K562 (cell line): ENCODE measurements around the gene FAR2. TPM values are rescaled to one million over a fixed set of nuclear protein-coding genes. Genes with fewer than 3 reads are reported as not detected.
A peak's percentile ranks its signal among the peaks of the same experiment; 100 is the strongest.

ENCODE experiments used
- CREM ChIP-seq: IDR thresholded peaks from 2 replicates; pipeline ENCODE4 v1.6.1; 2014; ENCODE audit warnings: antibody characterized with exemption, low read depth
- CTBP1 ChIP-seq: fragments of 450-650 bp; IDR thresholded peaks from 2 replicates; pipeline ENCODE4 v1.6.1; 2016; ENCODE audit warnings: borderline replicate concordance
- ELF1 ChIP-seq: fragments of 200-800 bp; sonication (Bioruptor generic); IDR thresholded peaks from 2 replicates; pipeline ENCODE4 v1.6.1; 2016; ENCODE audit warnings: missing genetic modification characterization, missing compliant biosample characterization
- KLF13 ChIP-seq: fragments of 450-650 bp; IDR thresholded peaks from 2 replicates; pipeline ENCODE4 v1.6.1; 2016; ENCODE audit warnings: missing genetic modification characterization, low read depth, mild to moderate bottlenecking, missing compliant biosample characterization, moderate library complexity, borderline replicate concordance
- NFE2 ChIP-seq: IDR thresholded peaks from 2 replicates; pipeline ENCODE4 v1.6.1; 2014; ENCODE audit warnings: antibody characterized with exemption, low read depth
- PHF20 ChIP-seq: fragments of 450-650 bp; IDR thresholded peaks from 2 replicates; pipeline ENCODE4 v1.6.1; 2018; ENCODE audit not compliant: partially characterized antibody
- PTTG1 ChIP-seq: fragments of 450-650 bp; IDR thresholded peaks from 2 replicates; pipeline ENCODE4 v1.6.1; 2016; ENCODE audit warnings: low read depth, mild to moderate bottlenecking, missing genetic modification characterization, missing compliant biosample characterization
- SLC30A9 ChIP-seq: fragments of 250-450 bp; sonication (Bioruptor Pico); IDR thresholded peaks from 2 replicates; pipeline ENCODE4 v1.8.0; 2022; ENCODE audit warnings: mild to moderate bottlenecking, moderate library complexity
- SPI1 ChIP-seq: IDR thresholded peaks from 2 replicates; pipeline ENCODE4 v1.6.1; 2011; ENCODE audit warnings: low read depth, low read length, control low read depth, borderline replicate concordance
- TAF1 ChIP-seq: IDR thresholded peaks from 2 replicates; pipeline ENCODE4 v1.6.1; 2011; ENCODE audit warnings: mild to moderate bottlenecking, low read length, moderate library complexity; ENCODE audit not compliant: insufficient read depth, control insufficient read depth, severe bottlenecking; ENCODE audit errors: extremely low read depth
- TAF7 ChIP-seq: fragments of 450-650 bp; IDR thresholded peaks from 2 replicates; pipeline ENCODE4 v1.6.1; 2016; ENCODE audit warnings: missing genetic modification characterization, missing compliant biosample characterization
- TOE1 ChIP-seq, 2 experiments: fragments of 450-650 bp in 1 of 2; sonication (generic) in 1 of 2; formaldehyde crosslinking in 1 of 2; IDR thresholded peaks; 2 replicates each; pipeline versions ENCODE4 v1.7.1 to v1.8.0; 2016 to 2022; ENCODE audit warnings: borderline replicate concordance in 2 of 2, mild to moderate bottlenecking in 2 of 2, antibody characterized with exemption in 1 of 2, inconsistent platforms in 1 of 2, low read depth in 1 of 2, missing genetic modification reagents in 1 of 2, moderate library complexity in 1 of 2
- ZBTB1 ChIP-seq: sonication (generic); formaldehyde crosslinking; IDR thresholded peaks from 2 replicates; pipeline ENCODE4 v1.8.1; 2023; ENCODE audit warnings: missing genetic modification reagents, low read depth, mild to moderate bottlenecking, borderline replicate concordance
- ZNF354B ChIP-seq: fragments of 250-450 bp; sonication (Bioruptor Pico); IDR thresholded peaks from 2 replicates; pipeline ENCODE4 v1.4.0; 2020
- polyA plus RNA-seq, 8 experiments: library from polyadenylated mRNA; depleted of rRNA in 4 of 8; stranded (reverse) in 5 of 8; unstranded in 3 of 8; fragments of >200 nt; fragmentation: Nextera tagmentation in 2 of 8; fragmentation: Illumina TruSeq in 1 of 8; extraction: Ambion mirVana in 2 of 8; extraction: Trizol in 1 of 8; gene quantifications; 2 replicates each; pipeline versions ENCODE4 v1.2.1 to v1.2.3, GENCODE V29; 2011 to 2014; ENCODE audit warnings: inconsistent platforms in 1 of 8, missing spikeins in 1 of 8
- total RNA-seq, 7 experiments: library from RNA; depleted of rRNA in 6 of 7; stranded (reverse); fragments of >200 nt in 6 of 7; fragmentation: Illumina TruSeq in 2 of 7; extraction: Trizol in 2 of 7; gene quantifications; 2 replicates each; pipeline versions ENCODE4 v1.2.1 to v1.2.3, GENCODE V29; 2011 to 2021; ENCODE audit warnings: low replicate concordance in 1 of 7
- TF ChIP-seq, protein P1 (sequence below), 3 experiments: fragments of 200-800 bp in 1 of 3; fragments of 250-450 bp in 1 of 3; fragments of 450-650 bp in 1 of 3; sonication (Bioruptor Pico) in 1 of 3; sonication (Bioruptor generic) in 1 of 3; formaldehyde crosslinking in 1 of 3; IDR thresholded peaks; 2 replicates each; pipeline versions ENCODE4 v1.6.1 to v1.8.0; 2016 to 2022; ENCODE audit warnings: mild to moderate bottlenecking in 2 of 3, missing genetic modification characterization in 2 of 3, missing compliant biosample characterization in 1 of 3, moderate library complexity in 1 of 3
- TF ChIP-seq, protein P2 (sequence below): conservative IDR thresholded peaks from 2 replicates; pipeline ENCODE4 v1.6.1; 2011; ENCODE audit warnings: low read depth, mild to moderate bottlenecking, low read length; ENCODE audit not compliant: control insufficient read depth
- TF ChIP-seq, protein P3 (sequence below): fragments of 450-650 bp; conservative IDR thresholded peaks from 2 replicates; pipeline ENCODE4 v1.6.1; 2016; ENCODE audit warnings: missing genetic modification characterization, low read depth, mild to moderate bottlenecking, missing compliant biosample characterization, moderate library complexity

The FAR2 gene
- total and polyA plus RNA-seq, 9 of the 15 experiments (the other 6 are each of a cell fraction or from before 2014, with no cell fraction given): 5.0 to 13.4 (median 8.5) TPM

DNA sequence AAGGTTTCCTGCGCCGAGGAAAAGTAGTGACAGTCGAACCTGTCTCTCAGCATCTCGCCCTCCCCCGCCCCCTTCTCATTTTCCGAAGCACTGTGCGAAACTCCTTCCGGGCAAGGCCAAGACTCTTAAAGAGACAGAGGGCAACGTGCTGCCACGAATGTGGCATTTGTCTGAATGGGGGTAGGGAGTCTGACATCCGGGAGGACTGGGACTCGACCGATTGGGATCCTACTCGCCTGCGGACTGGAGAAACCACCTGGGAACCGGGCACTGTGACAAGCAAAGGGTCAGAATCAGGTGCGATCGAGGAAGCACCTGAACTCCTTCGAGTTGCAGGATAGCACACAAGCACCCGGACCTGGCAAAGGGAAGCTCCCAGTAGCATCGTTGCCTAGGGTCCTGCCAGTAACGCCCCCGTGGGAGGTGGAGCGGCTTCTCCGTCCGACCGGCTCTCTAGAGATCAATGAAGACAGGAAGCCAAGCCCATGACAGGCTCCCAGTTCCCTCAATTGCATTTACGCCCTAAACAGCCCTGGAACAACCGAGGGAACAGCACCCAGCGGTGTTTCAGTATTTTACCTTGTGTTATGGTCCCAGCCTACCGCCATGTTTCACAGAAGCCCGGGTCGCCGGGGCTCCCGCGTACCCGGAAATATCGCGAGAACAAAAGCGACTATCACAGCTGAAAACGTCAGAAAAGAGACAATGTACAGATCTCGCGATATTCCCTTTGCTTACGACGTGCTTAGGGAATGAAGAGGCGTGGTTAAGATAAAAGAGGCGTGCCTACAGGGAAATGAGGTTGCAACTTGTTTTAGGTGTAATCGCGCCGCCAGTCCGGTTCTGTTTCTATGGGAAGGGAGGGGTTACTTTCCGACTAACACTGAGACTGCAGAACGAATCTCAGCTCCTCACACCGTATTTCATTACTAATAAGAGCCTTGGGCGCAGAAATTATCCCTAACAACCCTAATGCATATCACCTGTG, 231.8 kb downstream of the FAR2 start, which contains the start of gene ERGIC2 (continued):
- TF ChIP-seq TAF1: peak; percentile 81
- peak; percentile 46 for TF ChIP-seq ELF1 (tag)
- 0 out of 2 replicates have a peak, but pooled peaks have one; percentile 26 for TF ChIP-seq CTBP1
- TF ChIP-seq, protein P1, sequence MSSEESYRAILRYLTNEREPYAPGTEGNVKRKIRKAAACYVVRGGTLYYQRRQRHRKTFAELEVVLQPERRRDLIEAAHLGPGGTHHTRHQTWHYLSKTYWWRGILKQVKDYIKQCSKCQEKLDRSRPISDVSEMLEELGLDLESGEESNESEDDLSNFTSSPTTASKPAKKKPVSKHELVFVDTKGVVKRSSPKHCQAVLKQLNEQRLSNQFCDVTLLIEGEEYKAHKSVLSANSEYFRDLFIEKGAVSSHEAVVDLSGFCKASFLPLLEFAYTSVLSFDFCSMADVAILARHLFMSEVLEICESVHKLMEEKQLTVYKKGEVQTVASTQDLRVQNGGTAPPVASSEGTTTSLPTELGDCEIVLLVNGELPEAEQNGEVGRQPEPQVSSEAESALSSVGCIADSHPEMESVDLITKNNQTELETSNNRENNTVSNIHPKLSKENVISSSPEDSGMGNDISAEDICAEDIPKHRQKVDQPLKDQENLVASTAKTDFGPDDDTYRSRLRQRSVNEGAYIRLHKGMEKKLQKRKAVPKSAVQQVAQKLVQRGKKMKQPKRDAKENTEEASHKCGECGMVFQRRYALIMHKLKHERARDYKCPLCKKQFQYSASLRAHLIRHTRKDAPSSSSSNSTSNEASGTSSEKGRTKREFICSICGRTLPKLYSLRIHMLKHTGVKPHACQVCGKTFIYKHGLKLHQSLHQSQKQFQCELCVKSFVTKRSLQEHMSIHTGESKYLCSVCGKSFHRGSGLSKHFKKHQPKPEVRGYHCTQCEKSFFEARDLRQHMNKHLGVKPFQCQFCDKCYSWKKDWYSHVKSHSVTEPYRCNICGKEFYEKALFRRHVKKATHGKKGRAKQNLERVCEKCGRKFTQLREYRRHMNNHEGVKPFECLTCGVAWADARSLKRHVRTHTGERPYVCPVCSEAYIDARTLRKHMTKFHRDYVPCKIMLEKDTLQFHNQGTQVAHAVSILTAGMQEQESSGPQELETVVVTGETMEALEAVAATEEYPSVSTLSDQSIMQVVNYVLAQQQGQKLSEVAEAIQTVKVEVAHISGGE (CRISPR knock-in tag; IDR thresholded peaks at IDR 0.05): no peak; a peak in 1 of 6 replicates
- no peak for TF ChIP-seq TOE1 (IDR thresholded peaks at IDR 0.05; ENCODE audit: borderline replicate concordance)
- no peak for TF ChIP-seq TOE1 (CRISPR knock-in tag; IDR thresholded peaks at IDR 0.05; ENCODE audit: borderline replicate concordance, low read depth)
- no peak for TF ChIP-seq SPI1
- peak; percentile 95 for TF ChIP-seq CREM
- TF ChIP-seq TAF7 (tag): peak; percentile 77
- peak; percentile 45; the same call in 1 of the 2 replicates for TF ChIP-seq NFE2
- TF ChIP-seq ZBTB1 (CRISPR knock-in tag): no peak
- TF ChIP-seq, protein P2, sequence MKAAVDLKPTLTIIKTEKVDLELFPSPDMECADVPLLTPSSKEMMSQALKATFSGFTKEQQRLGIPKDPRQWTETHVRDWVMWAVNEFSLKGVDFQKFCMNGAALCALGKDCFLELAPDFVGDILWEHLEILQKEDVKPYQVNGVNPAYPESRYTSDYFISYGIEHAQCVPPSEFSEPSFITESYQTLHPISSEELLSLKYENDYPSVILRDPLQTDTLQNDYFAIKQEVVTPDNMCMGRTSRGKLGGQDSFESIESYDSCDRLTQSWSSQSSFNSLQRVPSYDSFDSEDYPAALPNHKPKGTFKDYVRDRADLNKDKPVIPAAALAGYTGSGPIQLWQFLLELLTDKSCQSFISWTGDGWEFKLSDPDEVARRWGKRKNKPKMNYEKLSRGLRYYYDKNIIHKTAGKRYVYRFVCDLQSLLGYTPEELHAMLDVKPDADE: 0 out of 2 replicates have a peak, but pooled peaks have one; percentile 36
- no peak for TF ChIP-seq SLC30A9 (CRISPR knock-in tag)
- TF ChIP-seq PHF20: peak; percentile 52
- no peak for TF ChIP-seq PTTG1
- no peak for TF ChIP-seq KLF13
- TF ChIP-seq, protein P3, sequence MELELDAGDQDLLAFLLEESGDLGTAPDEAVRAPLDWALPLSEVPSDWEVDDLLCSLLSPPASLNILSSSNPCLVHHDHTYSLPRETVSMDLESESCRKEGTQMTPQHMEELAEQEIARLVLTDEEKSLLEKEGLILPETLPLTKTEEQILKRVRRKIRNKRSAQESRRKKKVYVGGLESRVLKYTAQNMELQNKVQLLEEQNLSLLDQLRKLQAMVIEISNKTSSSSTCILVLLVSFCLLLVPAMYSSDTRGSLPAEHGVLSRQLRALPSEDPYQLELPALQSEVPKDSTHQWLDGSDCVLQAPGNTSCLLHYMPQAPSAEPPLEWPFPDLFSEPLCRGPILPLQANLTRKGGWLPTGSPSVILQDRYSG (tag): no peak
- TF ChIP-seq ZNF354B (CRISPR knock-in tag): no peak
